ENCODE data around the gene TRMT112.

Gene TRMT112

GRCh38 chr11:64360448-64360921, 43.1 kb upstream of the TRMT112 start:
- DNase-seq (ENCODE audit: low read depth, low spot score): no peak
- H3K4me3 ChIP-seq (ENCODE audit: low read depth, low read length): peak overlapping the region; percentile 94
- ChIA-PET CTCF (interaction anchor here (0.6 to 21.8 kb wide), 5 partner anchors 12 to 328 kb away, joined by 3 to 414 read pairs (median 4); partner anchors contain the start of gene CCDC88B), POLR2A (no interaction called here)
- TF ChIP-seq CTCF (IDR thresholded peaks at IDR 0.05; ENCODE audit: insufficient read depth, low read length, missing control alignments): no peak

- DNase-seq (ENCODE audit: low read depth, low spot score): no peak
- no peak for TF ChIP-seq CTCF (IDR thresholded peaks at IDR 0.05; ENCODE audit: insufficient read depth, low read length, missing control alignments)
- ChIA-PET POLR2A (no interaction called here), CTCF (interaction anchor here (0.6 to 21.8 kb wide), 7 partner anchors 13 to 329 kb away, joined by 3 to 414 read pairs (median 4); partner anchors contain the start of genes CCDC88B, PRDX5 and TRMT112)
- peak overlapping the region; percentile 94 for H3K4me3 ChIP-seq (ENCODE audit: low read depth, low read length)
These were observed 42.5 kb upstream of the TRMT112 start for GRCh38 chr11:64359712-64360445.

DNA sequence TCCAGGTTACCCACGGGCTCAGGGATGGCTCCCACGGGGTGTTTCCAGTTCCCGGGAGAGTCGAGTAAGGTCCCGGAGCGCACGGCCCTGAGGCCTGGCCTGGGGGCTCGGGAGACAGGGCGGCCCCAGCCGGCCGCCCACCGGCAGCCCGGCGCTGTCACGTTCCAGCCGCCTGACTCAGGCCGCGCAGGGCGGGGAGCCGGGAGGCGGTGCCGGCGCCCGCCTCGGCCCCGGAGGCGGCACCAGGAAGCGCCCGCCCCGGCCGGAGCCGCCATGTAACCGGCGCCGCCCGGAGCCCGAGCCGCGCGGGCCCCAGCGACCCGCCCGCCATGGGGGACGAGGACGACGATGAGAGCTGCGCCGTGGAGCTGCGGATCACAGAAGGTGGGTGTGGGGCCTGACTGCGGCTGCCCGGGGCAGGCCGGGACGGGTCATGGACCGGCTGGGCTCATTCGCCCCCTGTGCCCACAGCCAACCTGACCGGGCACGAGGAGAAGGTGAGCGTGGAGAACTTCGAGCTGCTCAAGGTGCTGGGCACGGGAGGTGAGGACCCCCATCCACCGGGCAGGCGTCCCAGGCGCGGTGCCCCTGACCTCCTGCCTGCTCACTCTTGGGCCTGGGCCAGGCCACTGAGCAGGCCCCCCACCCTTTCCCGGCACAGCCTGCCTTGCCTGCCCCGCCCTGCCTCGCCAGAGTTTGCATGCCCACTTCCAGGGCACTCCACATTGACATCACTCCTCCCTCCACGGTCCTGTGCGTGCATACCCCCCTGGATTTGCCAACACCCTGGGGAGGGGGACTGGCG, 41.8 kb upstream of the TRMT112 start, which contains the start of gene RPS6KA4:
RPS6KA4 (plus strand) TSS at position 256 of the 805 bp plus-strand sequence; CDS start at position 330, 74 bp downstream.
- POLR2A ChIA-PET: no interaction called here

GRCh38 chr11:64358536-64358906, 41.2 kb upstream of the TRMT112 start:
- no peak for TF ChIP-seq CTCF (IDR thresholded peaks at IDR 0.05; ENCODE audit: insufficient read depth, low read length, missing control alignments)
- DNase-seq (ENCODE audit: low read depth, low spot score): no peak
- peak overlapping the region; percentile 94 for H3K4me3 ChIP-seq (ENCODE audit: low read depth, low read length)
- ChIA-PET POLR2A (interaction anchor here (0.6 kb wide), 1 partner anchor 90 kb away, joined by 3 read pairs; no protein-coding TSS in a partner anchor), CTCF (interaction anchor here (0.8 to 21.8 kb wide), 7 partner anchors 8 to 293 kb away, joined by 3 to 414 read pairs (median 3); partner anchors contain the start of genes CCDC88B, ESRRA, PLCB3 and PRDX5)

More for the DNA sequence above, 41.8 kb upstream of the TRMT112 start, which contains the start of gene RPS6KA4:
- CTCF ChIA-PET: interaction anchor here (0.9 to 21.8 kb wide), 7 partner anchors 10 to 293 kb away, joined by 3 to 414 read pairs (median 3); partner anchors contain the start of genes CCDC88B, ESRRA, PLCB3 and PRDX5
- DNase-seq (ENCODE audit: low read depth, low spot score): no peak
- H3K4me3 ChIP-seq (ENCODE audit: low read depth, low read length): peak within 1 kb of the TSS; percentile 94
- no peak for TF ChIP-seq CTCF (IDR thresholded peaks at IDR 0.05; ENCODE audit: insufficient read depth, low read length, missing control alignments)

GRCh38 chr11:64357904-64358535, 40.7 kb upstream of the TRMT112 start:
- no peak for TF ChIP-seq CTCF (IDR thresholded peaks at IDR 0.05; ENCODE audit: insufficient read depth, low read length, missing control alignments)
- ChIA-PET CTCF (interaction anchor here (0.8 to 21.8 kb wide), 7 partner anchors 8 to 294 kb away, joined by 3 to 414 read pairs (median 3); partner anchors contain the start of genes CCDC88B, ESRRA, PLCB3 and PRDX5), POLR2A (interaction anchor here (0.5 to 0.6 kb wide), 2 partner anchors 12 to 90 kb away, joined by 3 read pairs; no protein-coding TSS in a partner anchor)
- DNase-seq (ENCODE audit: low read depth, low spot score): no peak
- H3K4me3 ChIP-seq (ENCODE audit: low read depth, low read length): peak overlapping the region; percentile 94
